Esophagus (tissue), 2 donors: Measurements from ENCODE around the gene RPS26. TPM values are rescaled to one million over a fixed set of nuclear protein-coding genes. Genes with fewer than 3 reads are reported as not detected.
"Not testable (repeated sequence)": the region's sequence is repeated elsewhere in the genome, so short reads cannot be mapped to it uniquely, and the experiment has no call there.

Experiments used
- H3K27ac ChIP-seq, 2 donors: one replicate each; pipeline ENCODE4 v1.5.1; 2013; ENCODE audit warnings: low read depth in 2 of 2, mild to moderate bottlenecking in 2 of 2, inconsistent platforms in 1 of 2, low read length in 1 of 2, moderate library complexity in 1 of 2
- H3K27me3 ChIP-seq, 2 donors: one replicate each; pipeline ENCODE4 v1.6.1; 2013; ENCODE audit warnings: low read length in 2 of 2, control low read depth in 1 of 2, mild to moderate bottlenecking in 1 of 2; ENCODE audit not compliant: insufficient read depth in 2 of 2, control insufficient read depth in 1 of 2
- H3K36me3 ChIP-seq, 2 donors: one replicate each; pipeline ENCODE4 v1.6.1; 2013; ENCODE audit warnings: low read length in 1 of 2; ENCODE audit not compliant: control insufficient read depth in 2 of 2, insufficient read depth in 2 of 2
- H3K4me1 ChIP-seq, 2 donors: one replicate each; pipeline ENCODE4 v1.6.1; 2013; ENCODE audit warnings: low read length in 1 of 2; ENCODE audit not compliant: control insufficient read depth in 2 of 2, insufficient read depth in 2 of 2
- H3K4me3 ChIP-seq, 2 donors: one replicate each; pipeline ENCODE4 v1.5.1; 2013; ENCODE audit warnings: low read length in 2 of 2, mild to moderate bottlenecking in 2 of 2, low read depth in 1 of 2, moderate library complexity in 1 of 2
- H3K9me3 ChIP-seq, 2 donors: one replicate each; pipeline ENCODE4 v1.6.1; 2013; ENCODE audit warnings: mild to moderate bottlenecking in 2 of 2, low read depth in 1 of 2, low read length in 1 of 2, moderate library complexity in 1 of 2; ENCODE audit not compliant: control insufficient read depth in 2 of 2, insufficient read depth in 1 of 2
- WGBS, 2 donors: extraction: QIAGEN DNeasy Blood & Tissue Kit; methylation state at CpG; one replicate each; pipeline ENCODE4 v1.1.7; 2013; 5-methylcytosine and 5-hydroxymethylcytosine counted together
- polyA plus RNA-seq, 2 donors: library from polyadenylated mRNA; stranded (reverse); fragments of 200-250 nt; gene quantifications; one replicate each; pipeline ENCODE4 v1.2.3, GENCODE V29; 2013
- donor health status: healthy with polysubstance abuse.
- donor health status: Bipolar disorder and iron deficiency.

Gene RPS26
- polyA plus RNA-seq, 2 donors: 899 to 941 TPM

DNA sequence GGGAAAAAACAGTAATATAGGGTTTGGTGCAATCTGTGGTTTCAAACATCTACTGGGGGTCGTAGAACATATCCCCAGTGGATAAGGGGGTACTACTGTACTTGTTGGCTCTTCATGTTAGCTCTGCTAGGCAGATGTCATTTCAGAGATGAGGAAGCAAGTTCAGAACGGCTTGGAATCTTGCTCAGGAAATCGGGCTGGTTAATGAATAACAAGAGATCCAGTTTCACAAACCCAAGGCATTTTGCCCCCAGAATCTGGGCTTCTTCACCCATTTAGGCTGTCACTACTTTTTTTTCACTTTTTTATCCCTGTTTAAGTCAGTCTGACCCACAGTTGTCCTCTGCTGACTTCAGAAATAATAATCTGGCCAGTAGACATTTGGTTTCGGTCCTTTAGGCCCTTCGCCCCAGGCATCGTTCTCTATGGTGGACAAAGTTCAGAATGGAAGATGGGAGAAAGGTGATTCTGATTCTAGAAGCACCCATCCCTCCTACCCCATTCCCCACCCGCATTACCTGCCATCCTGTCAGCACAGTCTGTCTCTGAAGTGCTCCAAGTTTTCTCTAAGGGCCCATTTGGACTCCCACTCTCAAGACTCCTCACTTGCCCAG lies 40.1 kb upstream of the RPS26 start:
- H3K36me3 ChIP-seq: peaks cover 0 to 19% of the 10 kb centered on the region in 2 donors
- H3K4me1 ChIP-seq: peaks cover 2 to 10% of the 10 kb centered on the region in 2 donors
- no peak overlapping the region for H3K27ac ChIP-seq
- no peak overlapping the region for H3K4me3 ChIP-seq
- H3K9me3 ChIP-seq: no peaks in the 10 kb centered on the region
- WGBS, 2 donors: 70 to 79% methylated on average over 7 of the region's 7 CpGs
- no peaks in the 10 kb centered on the region for H3K27me3 ChIP-seq

DNA sequence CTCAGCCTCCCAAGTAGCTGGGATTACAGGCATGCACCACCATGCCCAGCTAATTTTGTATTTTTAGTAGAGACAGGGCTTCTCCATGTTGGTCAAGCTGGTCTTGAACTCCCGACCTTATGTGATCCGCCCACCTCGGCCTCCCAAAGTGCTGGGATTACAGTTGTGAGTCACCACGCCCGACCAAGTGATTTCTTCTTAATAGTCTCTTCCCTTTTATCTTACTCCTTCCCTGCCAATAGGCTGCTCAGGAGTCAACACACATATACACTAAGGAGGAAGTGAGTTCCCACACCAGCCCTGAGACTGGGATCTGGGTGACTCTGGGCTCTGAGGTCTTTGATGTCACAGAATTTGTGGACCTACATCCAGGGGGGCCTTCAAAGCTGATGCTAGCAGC lies 38.3 kb upstream of the RPS26 start:
- H3K27ac ChIP-seq, H3K27me3 ChIP-seq, H3K9me3 ChIP-seq, H3K4me3 ChIP-seq, H3K4me1 ChIP-seq: not testable (repeated sequence)
- H3K36me3 ChIP-seq: peaks cover 0 to 19% of the 10 kb centered on the region in 2 donors
- WGBS, 2 donors: 79 to 80% methylated on average over 5 of the region's 5 CpGs

- H3K27me3 ChIP-seq: no peaks in the 10 kb centered on the region
- peaks cover 0 to 19% of the 10 kb centered on the region in 2 donors for H3K36me3 ChIP-seq
- H3K9me3 ChIP-seq: no peaks in the 10 kb centered on the region
- no peak overlapping the region for H3K4me3 ChIP-seq
- no peak overlapping the region for H3K27ac ChIP-seq
- WGBS, 2 donors: 91 to 92% methylated on average over 10 of the region's 10 CpGs
- peaks cover 0 to 2% of the 10 kb centered on the region in 2 donors for H3K4me1 ChIP-seq
Measured at GRCh38 chr12:56004211-56004610, 37.5 kb upstream of the RPS26 start.

DNA sequence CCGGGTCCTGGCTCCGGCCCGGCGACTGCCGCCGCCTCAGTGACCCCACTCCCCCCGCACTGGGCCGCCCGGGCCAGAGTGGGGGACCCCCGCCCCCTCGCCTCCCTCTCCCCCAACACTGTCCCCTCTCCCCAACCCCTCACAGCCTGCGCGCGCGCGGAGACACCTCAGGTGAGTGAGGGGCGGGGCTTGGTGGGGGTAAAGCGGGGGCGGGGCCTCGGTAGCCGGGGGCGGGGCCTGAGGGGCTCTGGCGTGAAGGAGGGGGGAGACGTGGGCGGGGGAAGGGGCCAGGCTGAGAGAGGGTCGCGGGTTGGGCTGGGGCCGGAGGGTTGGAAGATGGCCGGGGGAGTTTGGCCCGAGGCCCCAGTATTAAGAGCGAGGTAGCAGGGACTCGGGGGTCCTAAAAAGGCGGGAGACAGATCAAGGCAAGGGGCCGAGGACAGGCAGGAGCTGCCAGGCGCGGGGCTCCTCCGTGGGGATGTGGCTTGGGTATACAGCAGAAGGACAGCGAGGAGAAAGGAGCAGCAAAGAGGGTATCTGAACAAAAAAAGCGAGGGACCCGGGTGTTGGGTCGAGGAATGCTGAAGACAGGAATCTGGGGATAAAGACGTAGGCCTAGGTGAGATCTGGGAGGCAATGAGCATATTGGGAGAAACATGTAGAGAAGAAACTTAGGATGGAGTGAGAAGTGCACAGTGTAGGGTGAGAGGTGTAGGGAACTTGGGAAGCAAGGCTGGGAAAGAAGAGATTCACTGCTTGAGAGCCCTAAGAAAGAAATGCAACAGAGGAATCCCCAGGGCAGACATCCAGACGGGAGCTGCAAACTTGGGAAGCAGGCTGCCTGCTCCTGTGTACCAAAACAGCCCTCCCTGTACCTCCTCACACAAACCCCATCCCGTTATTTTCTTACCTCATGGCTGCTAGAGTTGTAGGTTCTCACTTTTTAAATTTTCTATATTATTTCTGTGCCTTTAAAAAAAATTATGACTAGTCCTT lies 33.9 kb upstream of the RPS26 start:
- H3K9me3 ChIP-seq: no peaks in the 10 kb centered on the region
- H3K4me3 ChIP-seq: peak overlapping the region; percentile 57 to 89
- peaks cover 0 to 4% of the 10 kb centered on the region in 2 donors for H3K4me1 ChIP-seq
- no peaks in the 10 kb centered on the region for H3K27me3 ChIP-seq
- WGBS, 2 donors: 2 to 3% methylated on average over 32 to 44 of the region's 44 CpGs
- H3K36me3 ChIP-seq: peaks cover 0 to 11% of the 10 kb centered on the region in 2 donors
- peak overlapping the region; percentile 91 to 95 for H3K27ac ChIP-seq

- 60 to 68% methylated on average over 2 of the region's 2 CpGs for WGBS, 2 donors
- H3K27ac ChIP-seq: no peak overlapping the region
- no peak overlapping the region for H3K4me3 ChIP-seq
- no peaks in the 10 kb centered on the region for H3K36me3 ChIP-seq
- no peaks in the 10 kb centered on the region for H3K9me3 ChIP-seq
- no peaks in the 10 kb centered on the region for H3K27me3 ChIP-seq
- peaks cover 0 to 2% of the 10 kb centered on the region in 2 donors for H3K4me1 ChIP-seq
Measured at GRCh38 chr12:56010111-56010570, 31.6 kb upstream of the RPS26 start.

DNA sequence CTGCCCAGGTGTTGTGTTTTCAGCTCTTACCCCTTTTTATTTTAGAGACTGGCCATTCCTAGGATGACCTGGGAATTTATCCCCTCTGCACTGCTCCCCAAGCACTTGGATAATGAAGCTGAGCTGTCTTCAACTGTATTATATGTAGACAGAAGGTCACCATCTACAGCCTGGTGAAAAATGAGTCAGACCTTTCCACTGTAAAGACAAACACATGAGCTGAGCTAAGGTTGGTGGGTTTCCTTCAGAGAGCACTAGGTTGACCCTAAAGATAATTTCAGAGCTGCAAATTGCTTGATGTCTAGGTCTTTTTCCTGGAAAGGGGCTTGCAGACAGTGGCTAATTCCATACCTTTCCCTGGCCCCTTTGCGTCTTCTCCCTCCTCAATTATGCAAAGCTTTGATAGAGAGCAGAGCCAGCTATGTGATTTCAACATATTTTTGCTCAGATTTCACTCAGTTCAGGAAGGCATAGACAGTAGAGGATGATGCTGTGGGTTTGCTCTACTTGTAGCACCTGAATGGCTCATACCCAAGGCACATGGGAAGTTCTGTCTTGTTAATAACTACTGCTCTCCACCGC lies 30.1 kb upstream of the RPS26 start:
- H3K4me1 ChIP-seq: peaks cover 0 to 2% of the 10 kb centered on the region in 2 donors
- H3K4me3 ChIP-seq: no peak overlapping the region
- H3K36me3 ChIP-seq: no peaks in the 10 kb centered on the region
- no peaks in the 10 kb centered on the region for H3K27me3 ChIP-seq
- WGBS, 2 donors: 90 to 95% methylated on average over 2 of the region's 2 CpGs
- no peaks in the 10 kb centered on the region for H3K9me3 ChIP-seq
- no peak overlapping the region for H3K27ac ChIP-seq

- Histone ChIP-seq H3K4me1 (peaks cover 0 to 2% of the 10 kb centered on the region in 2 donors), H3K27ac (peak overlapping the region; percentile 11 to 34), H3K4me3 (no peak overlapping the region), H3K36me3 (no peaks in the 10 kb centered on the region), H3K27me3 (no peaks in the 10 kb centered on the region), H3K9me3 (no peaks in the 10 kb centered on the region)
- 84 to 88% methylated on average over 5 of the region's 5 CpGs for WGBS, 2 donors
Measured at GRCh38 chr12:56013482-56013881, 28.2 kb upstream of the RPS26 start.

GRCh38 chr12:56014205-56014604 lies 27.5 kb upstream of the RPS26 start:
- no peaks in the 10 kb centered on the region for H3K9me3 ChIP-seq
- H3K27me3 ChIP-seq: no peaks in the 10 kb centered on the region
- WGBS, 2 donors: 37 to 44% methylated on average over 2 of the region's 2 CpGs
- peak overlapping the region in 1 of 2 donors; percentile 15 for H3K27ac ChIP-seq
- H3K4me3 ChIP-seq: no peak overlapping the region
- H3K4me1 ChIP-seq: peaks cover 0 to 2% of the 10 kb centered on the region in 2 donors
- no peaks in the 10 kb centered on the region for H3K36me3 ChIP-seq

DNA sequence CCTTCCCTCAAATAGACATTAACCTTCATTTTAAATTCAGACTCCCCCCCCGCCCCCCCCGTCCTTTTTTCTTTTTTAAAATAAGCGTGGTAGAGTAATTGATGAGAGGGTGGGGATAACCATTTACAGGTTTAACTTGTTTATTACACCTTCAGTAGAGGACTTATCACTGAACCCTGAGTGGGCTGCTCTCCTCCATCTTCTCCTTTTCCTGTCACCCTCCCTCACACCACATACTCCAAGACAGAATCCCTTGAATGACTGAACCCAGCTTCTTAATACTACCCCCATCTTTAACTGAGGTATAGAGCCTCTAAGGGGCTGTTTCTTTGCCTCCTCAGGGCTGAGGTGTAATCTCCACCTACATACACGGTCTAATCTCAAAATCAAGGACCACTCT lies 24.5 kb upstream of the RPS26 start:
- Histone ChIP-seq H3K4me3 (no peak overlapping the region), H3K36me3 (no peaks in the 10 kb centered on the region), H3K27me3 (no peaks in the 10 kb centered on the region), H3K27ac (no peak overlapping the region), H3K9me3 (no peaks in the 10 kb centered on the region), H3K4me1 (peaks cover 0 to 6% of the 10 kb centered on the region in 2 donors)
- 83 to 86% methylated on average over 4 of the region's 4 CpGs for WGBS, 2 donors
